AG10803 (cell line): ENCODE results near the gene CXADR.
A peak's percentile ranks its signal among the peaks of the same experiment; 100 is the strongest.
"Not testable (repeated sequence)": the region's sequence is repeated elsewhere in the genome, so short reads cannot be mapped to it uniquely, and the experiment has no call there.

Experiments
- DNase-seq: peaks from one replicate; pipeline ENCODE4 v3.0.0; 2010; ENCODE audit warnings: low read depth
- H3K4me3 ChIP-seq: 2 replicates; pipeline ENCODE4 v1.5.1; 2011; ENCODE audit warnings: mild to moderate bottlenecking, low read length, control low read depth
- CTCF ChIP-seq: conservative IDR thresholded peaks from 2 replicates; pipeline ENCODE4 v1.5.1; 2011; ENCODE audit warnings: mild to moderate bottlenecking, low read length, control low read depth, inconsistent platforms

CXADR gene

DNA sequence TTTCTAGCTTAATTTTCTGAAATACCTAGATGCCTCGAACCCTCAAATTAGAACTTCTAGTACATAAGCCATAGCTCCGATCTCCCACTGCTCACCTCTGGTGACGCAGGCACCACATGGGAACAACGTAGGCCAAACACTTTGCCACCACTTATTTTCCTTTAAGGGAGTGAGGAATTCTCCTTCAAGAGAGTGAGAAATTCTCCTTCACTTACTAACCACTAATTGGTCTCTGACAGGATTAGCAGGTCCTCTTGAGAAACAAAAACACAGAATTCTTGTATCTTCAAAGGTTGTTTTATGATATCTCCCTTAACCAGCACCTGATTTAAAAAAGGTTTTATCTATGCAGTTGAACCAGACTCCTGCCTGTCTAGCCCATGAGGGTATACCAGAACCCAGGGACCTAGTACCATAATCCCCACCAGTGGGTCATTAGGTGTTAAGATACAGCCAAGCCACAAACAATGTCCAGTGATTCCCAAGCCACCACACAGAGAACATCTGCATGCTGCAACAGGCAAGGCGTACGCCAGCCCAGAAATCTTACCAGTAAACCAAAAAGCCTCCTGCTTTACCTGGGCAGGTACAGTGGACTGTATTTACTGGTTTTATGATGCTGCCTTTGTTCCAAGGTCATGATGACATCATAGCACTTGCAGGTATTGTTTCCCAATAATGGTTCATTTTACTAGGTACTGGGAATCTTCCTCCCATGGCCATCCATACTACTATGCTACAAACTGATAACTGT is 20.3 kb upstream of the CXADR start:
- H3K4me3 ChIP-seq, result no peak overlapping the region
- DNase-seq, result peak; percentile 34
- TF ChIP-seq CTCF, result no peak

DNA sequence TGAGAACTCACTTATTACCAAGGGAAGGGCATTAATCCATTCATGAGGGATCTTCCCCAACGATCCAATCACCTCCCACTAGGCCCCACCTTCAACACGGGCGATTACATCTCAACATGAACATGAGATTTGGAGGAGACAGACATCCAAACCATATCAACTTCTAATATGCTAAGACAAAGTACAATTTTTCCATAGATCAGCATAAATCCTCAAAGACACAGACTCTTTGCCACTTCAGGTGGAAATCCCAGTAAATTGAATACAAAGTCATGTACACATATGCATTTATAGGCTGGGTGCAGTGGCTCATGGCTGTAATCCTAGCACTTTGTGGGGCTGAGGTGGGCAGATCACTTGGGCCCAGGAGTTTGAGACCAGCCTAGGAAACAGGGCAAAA is 18.8 kb upstream of the CXADR start:
- DNase-seq, result no peak
- H3K4me3 ChIP-seq, result no peak overlapping the region
- TF ChIP-seq CTCF, result no peak

- no peak for TF ChIP-seq CTCF
- no peak overlapping the region for H3K4me3 ChIP-seq
- DNase-seq, result peak; percentile 12
These were observed 17.2 kb upstream of the CXADR start for GRCh38 chr21:17495680-17496079.

DNA sequence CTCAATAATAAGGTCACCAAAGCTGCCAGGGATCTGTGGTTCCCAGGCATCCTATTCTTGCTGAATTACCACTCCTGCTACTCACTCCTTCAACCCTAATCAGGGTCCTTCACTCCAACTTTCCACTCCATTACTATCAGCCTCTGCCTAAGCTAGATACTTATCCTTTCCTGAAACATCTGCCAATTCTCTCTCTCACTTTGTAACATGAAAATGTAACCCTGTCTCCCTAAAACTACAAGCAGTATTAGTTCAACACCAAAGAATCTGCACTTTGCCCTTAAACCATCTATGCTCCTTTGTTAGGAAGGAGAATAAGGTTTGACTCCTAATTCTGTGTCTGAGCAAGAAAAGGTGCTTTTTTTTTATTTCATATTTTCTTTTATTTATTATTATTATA is 15.5 kb upstream of the CXADR start:
- TF ChIP-seq CTCF, result no peak
- no peak for DNase-seq
- H3K4me3 ChIP-seq, result no peak overlapping the region

DNA sequence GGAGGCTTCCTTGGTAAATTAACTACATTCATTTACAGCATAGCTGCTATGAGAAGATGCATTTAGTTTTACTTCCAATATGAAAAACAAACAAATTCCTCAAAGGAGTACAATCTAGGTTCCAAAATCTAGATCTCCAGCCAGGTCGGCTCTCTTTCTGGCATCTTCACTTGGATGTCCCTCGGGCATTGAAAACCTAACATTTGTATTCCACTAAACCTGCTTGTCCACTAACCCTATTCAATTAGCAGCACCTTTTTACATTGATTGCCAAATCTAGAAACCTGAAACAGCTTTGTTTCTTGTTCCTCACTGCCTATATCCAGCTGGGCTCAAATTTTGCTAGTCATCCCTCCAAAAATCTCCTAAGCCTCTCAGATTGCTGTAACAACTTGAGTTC is 14.3 kb upstream of the CXADR start:
- H3K4me3 ChIP-seq, result no peak overlapping the region
- no peak for DNase-seq
- TF ChIP-seq CTCF, result no peak

- no peak for TF ChIP-seq CTCF
- no peak for DNase-seq
These were observed 11.5 kb upstream of the CXADR start for GRCh38 chr21:17501107-17502006.

DNA sequence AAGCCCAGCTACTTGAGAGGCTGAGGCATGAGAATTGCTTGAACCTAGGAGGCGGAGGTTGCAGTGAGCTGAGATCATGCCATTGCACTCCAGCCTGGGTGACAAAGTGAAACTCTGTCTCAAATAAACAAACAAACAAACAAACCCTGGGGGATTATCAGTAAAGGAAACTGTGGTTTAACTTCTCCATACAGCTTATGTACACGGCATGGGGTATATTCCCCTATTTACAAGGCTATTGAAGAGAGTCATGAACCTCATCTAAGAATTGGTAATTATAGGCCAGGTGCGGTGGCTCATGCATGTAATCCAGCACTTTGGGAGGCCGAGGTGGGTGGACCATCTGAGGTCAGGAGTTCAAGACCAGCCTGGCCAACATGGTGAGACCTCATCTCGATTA is 9.9 kb upstream of the CXADR start:
- not testable (repeated sequence) for DNase-seq, H3K4me3 ChIP-seq

More at GRCh38 chr21:17501107-17502006, 11.5 kb upstream of the CXADR start:
- no peak overlapping the region for H3K4me3 ChIP-seq
